GM12878 (cell line): Measurements from ENCODE around the gene TESK2. TPM values are rescaled to one million over a fixed set of nuclear protein-coding genes. Genes with fewer than 3 reads are reported as not detected.

Experiments
- ATAC-seq: fragments of 200-7000 bp; cut with Tn5 transposase; 3 replicates; pipeline ENCODE4 v1.9.1; 2020; ENCODE audit warnings: mild to moderate bottlenecking, moderate library complexity
- BruUV-seq: library from RNA; stranded (reverse); fragments of 400-500 nt; replicated peaks from 2 replicates; lab custom pipeline; 2021; lab: Mats Ljungman, UMichigan
- CTCF ChIA-PET: fragments of 300-600 bp; sonication (Branson Sonifier 250); formaldehyde crosslinking; extraction: SDS; loops from one replicate; lab custom pipeline; 2021; ENCODE audit warnings: inconsistent platforms; lab: Yijun Ruan, JAX
- POLR2A ChIA-PET: fragments of 350-600 bp; formaldehyde crosslinking; extraction: SDS; loops from one replicate; lab custom pipeline; 2021; ENCODE audit warnings: inconsistent platforms; lab: Charles Lee
- RAD21 ChIA-PET: fragments of 300-600 bp; sonication (Branson Sonifier 250); formaldehyde crosslinking; loops from one replicate; lab custom pipeline; 2023; ENCODE audit warnings: antibody characterized with exemption; ENCODE audit not compliant: unreplicated experiment; lab: Charles Lee
- SMC1A ChIA-PET: fragments of 300-600 bp; sonication (Branson Sonifier 250); formaldehyde crosslinking; loops from one replicate; lab custom pipeline; 2023; ENCODE audit not compliant: unreplicated experiment, uncharacterized antibody; lab: Charles Lee
- DNase-seq: peaks from one replicate; pipeline ENCODE4 v3.0.0-alpha.2; 2011; ENCODE audit warnings: low read depth, low spot score
- FAIRE-seq: peaks from 3 replicates; lab custom pipeline; 2011; peaks lifted over from hg19 to GRCh38; lab: Jason Lieb, UNC
- H2AFZ ChIP-seq: 2 replicates; pipeline ENCODE4 v1.6.0; 2011; ENCODE audit warnings: low read depth, low read length, control low read depth; ENCODE audit not compliant: control insufficient read depth
- H3K27ac ChIP-seq: 2 replicates; pipeline ENCODE4 v1.5.1; 2011; ENCODE audit warnings: control low read depth; ENCODE audit not compliant: control insufficient read depth, insufficient read depth
- H3K27me3 ChIP-seq, 2 experiments: replicated peaks in 1 of 2; 2 replicates each; pipeline versions ENCODE4 v1.6.0 to v1.6.1; 2011; ENCODE audit warnings: low read length in 1 of 2; ENCODE audit not compliant: control insufficient read depth in 2 of 2, insufficient read depth in 2 of 2
- H3K36me3 ChIP-seq, 2 experiments: 2 replicates each; pipeline ENCODE4 v1.5.1; 2011; ENCODE audit warnings: low read length in 1 of 2; ENCODE audit not compliant: control insufficient read depth in 2 of 2, insufficient read depth in 2 of 2
- H3K4me1 ChIP-seq: 2 replicates; pipeline ENCODE4 v1.6.1; 2011; ENCODE audit warnings: mild to moderate bottlenecking, low read length, moderate library complexity, mixed read lengths; ENCODE audit not compliant: control insufficient read depth, insufficient read depth
- H3K4me2 ChIP-seq: 2 replicates; pipeline ENCODE4 v1.6.0; 2011; ENCODE audit warnings: control low read depth; ENCODE audit not compliant: control insufficient read depth, insufficient read depth
- H3K4me3 ChIP-seq: fragments of 200-600 bp; sonication (generic); 2 replicates; pipeline ENCODE4 v1.5.1; 2016
- H3K79me2 ChIP-seq: 2 replicates; pipeline ENCODE4 v1.6.0; 2011; ENCODE audit warnings: low read length; ENCODE audit not compliant: control insufficient read depth, insufficient read depth
- H3K9ac ChIP-seq: 2 replicates; pipeline ENCODE4 v1.8.0; 2011; ENCODE audit warnings: low read length, control low read depth, mixed read lengths; ENCODE audit not compliant: control insufficient read depth, insufficient read depth
- H3K9me3 ChIP-seq: replicated peaks from 3 replicates; pipeline ENCODE4 v1.5.1; 2011; ENCODE audit warnings: mild to moderate bottlenecking, low read length; ENCODE audit not compliant: control insufficient read depth, insufficient read depth
- H4K20me1 ChIP-seq: 2 replicates; pipeline ENCODE4 v1.6.0; 2011; ENCODE audit not compliant: control insufficient read depth, insufficient read depth
- CBX3 ChIP-seq: fragments of 200-600 bp; sonication (generic); IDR thresholded peaks from 2 replicates; pipeline ENCODE4 v1.6.1; 2016; ENCODE audit warnings: low read depth, borderline replicate concordance
- CREM ChIP-seq: IDR thresholded peaks from 2 replicates; pipeline ENCODE4 v1.6.1; 2014; ENCODE audit warnings: antibody characterized with exemption, low read depth
- E2F4 ChIP-seq: IDR thresholded peaks from 2 replicates; pipeline ENCODE4 v1.6.1; 2012; ENCODE audit warnings: low read depth, low read length, improper control_type of control experiment
- GATAD2B ChIP-seq: fragments of 450-650 bp; conservative IDR thresholded peaks from 2 replicates; pipeline ENCODE4 v1.6.1; 2017; ENCODE audit warnings: low read depth, mild to moderate bottlenecking, moderate library complexity
- SMC3 ChIP-seq: IDR thresholded peaks from 2 replicates; pipeline ENCODE4 v1.6.1; 2011; ENCODE audit warnings: low read length, improper control_type of control experiment, borderline replicate concordance
- STAT3 ChIP-seq: IDR thresholded peaks from 2 replicates; pipeline ENCODE4 v1.6.1; 2011; ENCODE audit warnings: low read depth, low read length, improper control_type of control experiment
- TBL1XR1 ChIP-seq: IDR thresholded peaks from 2 replicates; pipeline ENCODE4 v1.6.1; 2012; ENCODE audit warnings: low read depth, low read length, improper control_type of control experiment
- USF1 ChIP-seq: IDR thresholded peaks from 2 replicates; pipeline ENCODE4 v1.6.1; 2011; ENCODE audit warnings: borderline replicate concordance, low read depth, mild to moderate bottlenecking, moderate library complexity, mixed read lengths, low read length; ENCODE audit not compliant: insufficient read depth; ENCODE audit errors: extremely low read length
- ZNF592 ChIP-seq: fragments of 450-650 bp; IDR thresholded peaks from 2 replicates; pipeline ENCODE4 v1.6.1; 2017; ENCODE audit warnings: mild to moderate bottlenecking, moderate library complexity
- WGBS: methylation state at CpG from one replicate; pipeline ENCODE4 v1.1.6; 2016; ENCODE audit warnings: low lambda C conversion rate; ENCODE audit not compliant: insufficient replicate concordance, insufficient coverage; ENCODE audit errors: missing lambda C conversion rate; 5-methylcytosine and 5-hydroxymethylcytosine counted together
- in situ Hi-C: fragments of 300-500 bp; cut with MboI; formaldehyde crosslinking; loops from 9 replicates; pipeline ENCODE4 v1.14.3; 2018; ENCODE audit warnings: mixed read lengths
- intact Hi-C: fragments of 100-400 bp; cut with micrococcal nuclease; formaldehyde crosslinking; loops from one replicate; pipeline ENCODE4 v1.14.2; 2022; ENCODE audit not compliant: unreplicated experiment
- polyA plus RNA-seq, 11 experiments: library from polyadenylated mRNA; depleted of rRNA in 4 of 11; unstranded in 6 of 11; stranded (reverse) in 5 of 11; fragments of >200 nt; fragmentation: Nextera tagmentation in 4 of 11; fragmentation: Illumina TruSeq in 1 of 11; extraction: Ambion mirVana in 4 of 11; extraction: Trizol in 1 of 11; gene quantifications; 1 replicate in 1 of 11; 2 replicates in 10 of 11; pipeline versions ENCODE4 v1.2.1 to v1.2.3, GENCODE V29; 2011 to 2016; ENCODE audit warnings: inconsistent platforms in 2 of 11, missing spikeins in 2 of 11, low read depth in 1 of 11
- total RNA-seq, 4 experiments: library from RNA; depleted of rRNA in 3 of 4; stranded (reverse); fragments of >200 nt in 3 of 4; fragmentation: Illumina TruSeq in 1 of 4; extraction: Trizol in 1 of 4; gene quantifications; 2 replicates each; pipeline versions ENCODE4 v1.2.1 to v1.2.3, GENCODE V29; 2013 to 2021

The TESK2 gene
- total and polyA plus RNA-seq, 10 of the 15 experiments (the other 5 are each of a cell fraction or from before 2014, with no cell fraction given), result 2.2 to 10.0 (median 5.7) TPM

GRCh38 chr1:45401524-45401923 is 89.4 kb downstream of the TESK2 start:
- Histone ChIP-seq H3K27ac (no peak overlapping the region), H4K20me1 (no peaks in the 10 kb centered on the region), H3K4me2 (no peak overlapping the region), H2AFZ (no peak overlapping the region), H3K36me3 (no peaks in the 10 kb centered on the region)
- no peak for ATAC-seq
- SMC1A ChIA-PET, result no interaction called here
- intact Hi-C loops, result no loop called here
- RAD21 ChIA-PET, result interaction anchor here (1.0 kb wide), 1 partner anchor 91 kb away, joined by 3 read pairs; no protein-coding TSS in a partner anchor
- TF ChIP-seq USF1 (no peak), CREM (no peak), GATAD2B (no peak), SMC3 (no peak), CBX3 (no peak), STAT3 (no peak), TBL1XR1 (no peak), E2F4 (no peak), ZNF592 (no peak)
- TF ChIP-seq, all 136 proteins: peak for 0
- Histone ChIP-seq H3K79me2 (no peaks in the 10 kb centered on the region), H3K4me3 (no peak overlapping the region), H3K9ac (no peak overlapping the region), H3K9me3 (no peaks in the 10 kb centered on the region), H3K27me3 (no peaks in the 10 kb centered on the region), H3K4me1 (no peaks in the 10 kb centered on the region)
- DNase-seq (no peak), FAIRE-seq (no peak)
- 39% methylated on average over 2 of the region's 2 CpGs for WGBS
- in situ Hi-C loops, result no loop called here
- POLR2A ChIA-PET, result no interaction called here
- BruUV-seq, result no TSS peak
- CTCF ChIA-PET, result no interaction called here
